Body of pancreas (tissue), 4 donors: ENCODE measurements around the gene STX19.

Experiments used
- CTCF ChIP-seq, 7 experiments: fragments of 450-650 bp in 4 of 7; fragments of 200-600 bp in 3 of 7; sonication (generic) in 3 of 7; IDR thresholded peaks; one replicate each; pipeline ENCODE4 v1.5.1; 2016 to 2019; ENCODE audit warnings: antibody characterized with exemption in 7 of 7
- POLR2A ChIP-seq, 3 donors: fragments of 450-650 bp; IDR thresholded peaks; one replicate each; pipeline ENCODE4 v1.6.1; 2016; ENCODE audit warnings: antibody characterized with exemption in 3 of 3, mild to moderate bottlenecking in 2 of 3

- TF ChIP-seq CTCF (IDR thresholded peaks at IDR 0.05) (no peak), POLR2A (IDR thresholded peaks at IDR 0.05) (no peak)
These were observed 26.4 kb downstream of the STX19 start for GRCh38 chr3:94001827-94002495.
